HG02610 (cell line): Measurements from ENCODE around the gene SFXN4.
A peak's percentile ranks its signal among the peaks of the same experiment; 100 is the strongest.
"Not testable (repeated sequence)": the region's sequence is repeated elsewhere in the genome, so short reads cannot be mapped to it uniquely, and the experiment has no call there.

Experiments
- ATAC-seq: cut with Tn5 transposase; IDR thresholded peaks from one replicate; pipeline ENCODE4 v1.9.1; 2021; ENCODE audit warnings: mild to moderate bottlenecking, moderate library complexity; ENCODE audit not compliant: unreplicated experiment

SFXN4 gene

GRCh38 chr10:119149157-119149556 lies 16.4 kb downstream of the SFXN4 start:
- no peak for ATAC-seq

GRCh38 chr10:119143657-119144056 lies 21.9 kb downstream of the SFXN4 start:
- ATAC-seq = no peak

- no peak for ATAC-seq
Observed at GRCh38 chr10:119140603-119141245, 24.8 kb downstream of the SFXN4 start.

GRCh38 chr10:119139464-119140067 lies 25.9 kb downstream of the SFXN4 start:
- ATAC-seq = no peak

DNA sequence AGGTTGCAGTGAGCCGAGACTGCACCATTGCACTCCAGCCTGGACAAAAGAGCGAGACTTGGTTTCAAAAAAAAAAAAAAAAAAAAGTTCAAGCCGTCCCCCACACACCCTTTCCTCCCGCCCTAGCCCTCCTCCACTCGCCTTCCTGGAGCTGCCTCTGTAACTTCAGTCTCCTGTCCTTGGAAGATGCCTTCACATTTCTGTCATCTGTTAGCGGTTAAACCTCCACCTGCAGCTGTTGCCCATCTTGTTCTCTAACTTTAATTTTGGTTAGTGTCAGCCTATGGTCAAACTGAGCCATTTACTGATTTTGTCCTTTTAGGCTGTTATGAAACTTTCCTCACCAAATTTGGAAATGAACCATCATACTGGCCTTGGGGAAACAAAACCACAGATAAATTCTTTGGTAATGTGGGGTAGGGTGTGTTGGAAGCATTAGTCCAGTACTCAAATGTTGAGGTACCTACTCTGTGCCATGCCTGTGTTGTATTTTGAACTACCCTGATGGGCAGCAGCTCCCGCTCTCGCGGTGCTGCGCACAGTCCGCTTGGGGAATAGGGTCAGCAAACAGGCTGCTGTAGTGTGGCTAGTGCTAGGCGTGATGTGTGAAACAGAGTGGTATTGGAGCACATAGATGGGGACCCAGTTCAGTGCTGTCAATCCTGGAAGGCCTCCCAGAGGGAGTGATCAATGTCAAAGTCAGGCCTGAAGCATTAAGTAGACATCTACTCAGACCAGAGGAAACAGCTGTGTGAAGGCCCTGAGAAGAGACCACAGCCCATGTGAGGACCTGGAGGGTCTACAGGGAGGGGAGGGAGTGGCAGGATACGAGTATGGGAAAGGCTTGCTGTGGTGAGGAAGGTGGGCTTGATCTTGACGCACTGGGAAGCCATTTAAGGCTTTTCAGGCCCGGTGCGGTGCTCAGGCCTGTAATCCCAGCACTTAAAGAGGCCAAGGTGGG lies 26.9 kb downstream of the SFXN4 start:
- ATAC-seq = no peak

- ATAC-seq = not testable (repeated sequence)
Observed at GRCh38 chr10:119137878-119138277, 27.6 kb downstream of the SFXN4 start.

- no peak for ATAC-seq
Observed at GRCh38 chr10:119136084-119136483, 29.4 kb downstream of the SFXN4 start.

GRCh38 chr10:119135513-119135881 lies 30.0 kb downstream of the SFXN4 start:
- ATAC-seq = no peak

- ATAC-seq = no peak
Observed at GRCh38 chr10:119133949-119134348, 31.6 kb downstream of the SFXN4 start.

GRCh38 chr10:119132521-119133345 lies 32.8 kb downstream of the SFXN4 start:
- ATAC-seq = no peak

DNA sequence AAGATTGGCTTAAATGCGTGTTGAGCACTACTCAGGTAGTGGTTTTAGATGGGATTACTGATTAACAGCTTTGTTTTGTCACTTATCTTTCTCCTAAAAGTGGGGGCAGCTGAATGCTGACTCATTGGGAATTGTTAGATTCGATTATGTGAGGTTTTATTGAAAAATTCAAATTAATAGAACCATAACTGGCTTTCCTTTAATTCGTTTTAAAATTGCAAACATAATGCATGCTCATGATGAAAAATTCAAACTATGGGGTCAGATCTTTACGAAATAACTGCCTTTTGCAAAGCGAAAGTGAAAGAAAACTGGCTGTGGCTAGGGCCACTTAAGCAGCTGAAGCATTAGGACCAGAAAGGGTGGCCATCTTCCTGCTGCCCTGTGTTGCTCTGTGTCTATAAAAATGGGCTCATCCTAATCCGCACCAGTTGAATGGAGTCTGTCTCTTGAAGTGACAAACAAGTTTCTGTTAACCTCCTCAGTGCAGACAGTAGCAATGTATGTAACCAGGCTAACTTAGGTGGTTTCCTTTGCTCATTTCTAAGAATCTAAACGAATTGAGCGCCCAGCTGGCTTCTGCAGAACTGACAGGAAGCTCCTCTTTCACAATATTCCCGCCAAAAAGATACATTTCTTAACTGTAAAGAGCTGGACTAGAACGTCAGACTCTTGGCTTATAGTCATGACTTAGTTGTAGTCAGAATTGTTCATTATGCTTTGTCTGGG lies 33.8 kb downstream of the SFXN4 start:
- ATAC-seq = peak; percentile 61

DNA sequence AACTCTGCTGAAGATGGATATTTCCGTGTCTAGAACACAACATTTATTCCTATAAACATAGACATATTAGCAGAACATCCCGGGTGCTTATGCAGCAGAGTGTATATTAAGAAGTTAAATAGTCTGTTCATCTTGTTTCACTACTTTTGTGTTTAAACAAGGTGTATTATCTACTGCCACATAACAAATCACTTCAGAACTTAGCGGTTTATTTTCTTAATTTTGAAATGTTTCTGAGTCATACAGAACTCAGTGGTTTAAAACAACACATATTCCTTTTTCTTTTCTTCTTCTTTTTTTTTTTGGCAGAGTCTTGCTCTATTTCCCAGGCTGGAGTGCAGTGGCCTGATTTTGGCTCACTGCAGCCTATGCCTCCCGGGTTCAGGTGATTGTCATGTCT lies 35.8 kb downstream of the SFXN4 start:
- no peak for ATAC-seq

DNA sequence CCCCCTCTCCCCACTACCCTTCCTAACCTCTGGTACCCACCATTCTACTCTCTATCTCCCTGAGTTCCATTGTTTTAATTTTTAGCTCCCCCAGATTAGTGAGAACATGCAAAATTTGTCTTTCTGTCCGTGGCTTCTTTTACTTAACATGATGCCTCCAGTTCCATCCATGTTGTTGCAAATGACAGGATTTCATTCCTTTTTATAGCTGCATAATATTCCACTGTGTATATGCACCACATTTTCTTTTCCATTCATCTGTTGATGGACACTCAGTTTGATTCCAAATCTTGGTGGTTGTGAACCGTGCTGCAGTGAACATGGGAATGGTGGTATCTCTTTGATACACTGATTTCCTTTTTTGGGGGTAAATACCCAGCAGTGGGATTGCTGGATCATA lies 39.6 kb downstream of the SFXN4 start:
- ATAC-seq = no peak

GRCh38 chr10:119120875-119121274 lies 44.6 kb downstream of the SFXN4 start:
- ATAC-seq = no peak

DNA sequence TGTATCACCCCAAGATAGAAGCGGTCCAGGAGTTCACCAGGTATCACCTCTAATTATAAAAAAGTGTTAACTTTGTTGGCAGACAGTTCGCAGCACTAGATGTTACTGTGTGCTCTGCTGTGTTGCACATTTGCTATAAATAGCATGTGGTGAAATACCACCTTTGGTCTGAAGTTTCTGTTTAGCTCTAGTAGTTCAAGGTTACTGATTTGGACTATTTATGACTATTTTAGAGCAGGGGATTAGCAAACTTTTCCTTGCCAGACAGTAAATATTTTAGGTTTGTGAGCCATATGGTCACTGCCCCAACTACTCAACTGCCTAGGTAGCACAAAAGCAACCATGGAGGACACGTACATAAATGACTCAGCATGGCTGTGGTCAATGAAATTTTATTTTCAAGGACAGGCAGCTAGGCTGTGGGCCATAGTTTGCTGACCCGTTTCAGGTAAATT lies 45.1 kb downstream of the SFXN4 start:
- ATAC-seq = peak; percentile 87

DNA sequence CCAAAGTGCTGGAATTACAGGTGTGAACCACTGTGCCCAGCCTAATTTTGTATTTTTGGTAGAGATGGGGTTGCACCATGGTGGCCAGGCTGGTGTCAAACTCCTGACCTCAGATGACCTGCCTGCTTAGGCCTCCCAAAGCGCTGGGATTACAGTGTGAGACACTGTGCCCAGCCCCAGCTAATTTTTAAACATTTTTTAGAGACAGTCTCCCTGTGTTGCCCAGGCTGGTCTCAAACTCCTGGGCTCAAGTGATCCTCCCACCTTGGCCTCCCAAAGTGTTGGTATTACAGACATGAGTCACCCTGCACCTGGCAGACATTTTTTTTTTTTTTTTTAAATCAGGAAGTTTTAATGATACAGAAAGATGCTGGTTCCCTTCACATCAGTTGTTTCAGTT lies 46.1 kb downstream of the SFXN4 start:
- ATAC-seq = no peak

DNA sequence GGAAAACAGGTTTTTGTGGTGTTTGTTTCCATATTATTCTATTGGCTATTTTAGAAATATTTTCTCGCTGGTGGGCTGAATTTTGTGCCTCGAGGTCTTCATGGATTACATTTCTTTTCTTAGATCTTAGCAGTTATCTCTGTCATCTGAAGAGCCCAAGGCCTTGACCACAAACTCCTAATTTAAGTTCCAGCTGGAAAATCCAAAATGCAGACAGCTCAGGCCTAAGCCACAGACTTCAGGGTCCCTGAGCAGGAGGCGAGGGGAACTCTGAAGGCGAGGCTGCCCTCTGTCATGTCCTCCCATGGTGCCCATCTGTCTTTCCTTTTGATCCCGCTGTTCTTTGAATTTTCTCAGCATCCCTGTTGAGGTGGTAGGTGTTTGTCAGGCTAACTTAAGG lies 47.3 kb downstream of the SFXN4 start:
- no peak for ATAC-seq

- no peak for ATAC-seq
Observed at GRCh38 chr10:119116326-119116951, 49.1 kb downstream of the SFXN4 start.

- ATAC-seq = no peak
Observed at GRCh38 chr10:119115926-119116325, 49.6 kb downstream of the SFXN4 start.
